GM12865 (cell line): ENCODE results near the gene MAP1LC3A.

Experiments used
- DNase-seq: peaks from one replicate; pipeline ENCODE4 v3.0.0; 2010; ENCODE audit warnings: low read depth
- H3K4me3 ChIP-seq: 2 replicates; pipeline ENCODE4 v1.5.1; 2011; ENCODE audit warnings: mild to moderate bottlenecking, low read depth, low read length, control low read depth
- TF ChIP-seq, protein P1 (sequence below): IDR thresholded peaks from 2 replicates; pipeline ENCODE4 v1.5.1; 2011; ENCODE audit warnings: low read length, control low read depth, low read depth, inconsistent platforms; ENCODE audit not compliant: insufficient read depth; ENCODE audit errors: missing control alignments

Gene MAP1LC3A

GRCh38 chr20:34561661-34562060 lies 3.1 kb downstream of the MAP1LC3A start:
- TF ChIP-seq, protein P1, sequence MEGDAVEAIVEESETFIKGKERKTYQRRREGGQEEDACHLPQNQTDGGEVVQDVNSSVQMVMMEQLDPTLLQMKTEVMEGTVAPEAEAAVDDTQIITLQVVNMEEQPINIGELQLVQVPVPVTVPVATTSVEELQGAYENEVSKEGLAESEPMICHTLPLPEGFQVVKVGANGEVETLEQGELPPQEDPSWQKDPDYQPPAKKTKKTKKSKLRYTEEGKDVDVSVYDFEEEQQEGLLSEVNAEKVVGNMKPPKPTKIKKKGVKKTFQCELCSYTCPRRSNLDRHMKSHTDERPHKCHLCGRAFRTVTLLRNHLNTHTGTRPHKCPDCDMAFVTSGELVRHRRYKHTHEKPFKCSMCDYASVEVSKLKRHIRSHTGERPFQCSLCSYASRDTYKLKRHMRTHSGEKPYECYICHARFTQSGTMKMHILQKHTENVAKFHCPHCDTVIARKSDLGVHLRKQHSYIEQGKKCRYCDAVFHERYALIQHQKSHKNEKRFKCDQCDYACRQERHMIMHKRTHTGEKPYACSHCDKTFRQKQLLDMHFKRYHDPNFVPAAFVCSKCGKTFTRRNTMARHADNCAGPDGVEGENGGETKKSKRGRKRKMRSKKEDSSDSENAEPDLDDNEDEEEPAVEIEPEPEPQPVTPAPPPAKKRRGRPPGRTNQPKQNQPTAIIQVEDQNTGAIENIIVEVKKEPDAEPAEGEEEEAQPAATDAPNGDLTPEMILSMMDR = no peak
- DNase-seq = no peak
- no peak overlapping the region for H3K4me3 ChIP-seq

DNA sequence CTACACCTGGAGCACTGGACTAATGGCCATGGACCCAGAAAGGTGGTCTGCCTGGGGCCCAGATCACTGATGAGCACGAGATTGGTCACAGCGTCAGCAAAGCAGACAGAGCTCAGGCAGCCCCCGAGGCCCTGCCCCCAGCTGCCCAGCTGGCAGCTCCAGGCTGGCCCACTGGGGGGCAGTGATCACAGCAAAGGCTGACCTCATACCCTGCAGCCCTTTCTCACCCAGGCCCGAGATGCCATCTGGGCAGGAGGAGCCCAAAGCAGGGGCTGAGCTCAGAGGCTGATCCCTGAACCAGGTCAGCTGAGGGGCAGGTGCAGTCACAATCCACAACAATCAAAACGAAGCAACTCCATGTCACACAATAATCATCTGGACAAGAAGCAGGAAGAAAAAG lies 4.1 kb downstream of the MAP1LC3A start:
- DNase-seq = peak; percentile 34
- H3K4me3 ChIP-seq = no peak overlapping the region
- TF ChIP-seq, protein P1 = peak; percentile 46

GRCh38 chr20:34564833-34565232 lies 6.3 kb downstream of the MAP1LC3A start:
- DNase-seq = peak; percentile 24
- no peak overlapping the region for H3K4me3 ChIP-seq
- TF ChIP-seq, protein P1 = no peak

- DNase-seq = no peak
- H3K4me3 ChIP-seq = no peak overlapping the region
- TF ChIP-seq, protein P1 = no peak
Measured at GRCh38 chr20:34566978-34567891, 8.7 kb downstream of the MAP1LC3A start.

- DNase-seq = no peak
- H3K4me3 ChIP-seq = no peak overlapping the region
- TF ChIP-seq, protein P1 = no peak
Measured at GRCh38 chr20:34567892-34568865, 9.7 kb downstream of the MAP1LC3A start.

DNA sequence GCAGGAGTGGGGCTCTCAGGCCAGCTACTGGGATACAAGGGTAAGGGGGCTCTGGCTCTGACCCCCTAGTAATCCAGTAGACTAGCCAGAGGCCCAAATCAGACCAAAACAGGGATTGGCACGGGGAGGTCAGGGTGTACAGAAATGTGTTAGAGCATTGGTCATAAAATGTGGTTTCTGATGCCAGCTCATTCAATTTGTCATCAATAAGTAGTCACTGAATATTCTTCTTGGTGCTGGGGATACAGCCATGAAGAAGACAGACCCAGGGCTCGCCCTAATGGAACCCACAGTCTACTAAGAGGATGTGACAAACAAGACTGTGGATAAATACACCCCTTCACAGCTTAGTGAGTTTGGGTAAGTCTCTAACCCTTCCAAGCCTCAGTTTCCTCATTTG lies 11.1 kb downstream of the MAP1LC3A start:
- no peak overlapping the region for H3K4me3 ChIP-seq
- TF ChIP-seq, protein P1 = no peak
- no peak for DNase-seq
